Limb (tissue), 2 donors: ENCODE results near the gene RUNX2.

ENCODE experiments used
- DNase-seq, 2 donors: peaks; one replicate each; pipeline ENCODE4 v3.0.0-alpha.2; 2016; ENCODE audit errors: extremely low spot score in 2 of 2

The RUNX2 gene

GRCh38 chr6:45698046-45698445, 369.9 kb downstream of the RUNX2 start:
- DNase-seq = no peak

- no peak for DNase-seq
Observed at GRCh38 chr6:45699663-45700062, 371.5 kb downstream of the RUNX2 start.

- DNase-seq = no peak
Observed at GRCh38 chr6:45702849-45703739, 375.0 kb downstream of the RUNX2 start.

GRCh38 chr6:45704056-45704800, 376.1 kb downstream of the RUNX2 start:
- DNase-seq = no peak

GRCh38 chr6:45705137-45705855, 377.2 kb downstream of the RUNX2 start:
- DNase-seq = no peak

GRCh38 chr6:45706319-45706718, 378.2 kb downstream of the RUNX2 start:
- no peak for DNase-seq

- DNase-seq = no peak
Observed at GRCh38 chr6:45707176-45707575, 379.0 kb downstream of the RUNX2 start.

GRCh38 chr6:45709781-45710220, 381.7 kb downstream of the RUNX2 start:
- DNase-seq = no peak

- DNase-seq = no peak
Observed at GRCh38 chr6:45710304-45710821, 382.2 kb downstream of the RUNX2 start.

- no peak for DNase-seq
Observed at GRCh38 chr6:45712076-45712475, 383.9 kb downstream of the RUNX2 start.

- no peak for DNase-seq
Observed at GRCh38 chr6:45712786-45713185, 384.7 kb downstream of the RUNX2 start.
